ENCODE results near the gene FAM241B. TPM values are rescaled to one million over a fixed set of nuclear protein-coding genes. Genes with fewer than 3 reads are reported as not detected.

The FAM241B gene
- total and polyA plus RNA-seq, 10 donors = 0.77 to 3.2 (median 1.8) TPM

GRCh38 chr10:69657430-69657829 lies 27.4 kb downstream of the FAM241B start:
- TF ChIP-seq POLR2AphosphoS5 (IDR thresholded peaks at IDR 0.05) (no peak), CTCF (IDR thresholded peaks at IDR 0.05 in 8 of 11, conservative IDR thresholded peaks at IDR 0.05 in 3 of 11) (no peak), POLR2A (IDR thresholded peaks at IDR 0.05) (no peak)
- Histone ChIP-seq H3K9me3 (peaks cover 0 to 6% (median 0%) of the 10 kb centered on the region in 8 donors), H3K27me3 (replicated peaks in 1 of 7) (peaks cover 0 to 68% (median 0%) of the 10 kb centered on the region in 7 donors), H3K27ac (no peak overlapping the region), H3K4me1 (no peaks in the 10 kb centered on the region), H3K4me3 (no peak overlapping the region), H3K36me3 (no peaks in the 10 kb centered on the region)
- intact Hi-C loops (cut with DNase I; ENCODE audit: low total_unique reads) = no loop called here
- DNase-seq = peak; percentile 39
- 43 to 53% (median 48%) methylated on average over 8 of the region's 8 CpGs for WGBS, 5 donors

GRCh38 chr10:69657866-69658265 lies 27.8 kb downstream of the FAM241B start:
- Histone ChIP-seq H3K27me3 (replicated peaks in 1 of 7) (peaks cover 0 to 65% (median 0%) of the 10 kb centered on the region in 7 donors), H3K27ac (no peak overlapping the region), H3K4me1 (no peaks in the 10 kb centered on the region), H3K9me3 (peaks cover 0 to 5% (median 0%) of the 10 kb centered on the region in 8 donors), H3K36me3 (no peaks in the 10 kb centered on the region), H3K4me3 (no peak overlapping the region)
- WGBS, 5 donors = 74 to 90% (median 84%) methylated on average over 7 to 10 of the region's 10 CpGs
- TF ChIP-seq CTCF (IDR thresholded peaks at IDR 0.05 in 8 of 11, conservative IDR thresholded peaks at IDR 0.05 in 3 of 11) (no peak), POLR2AphosphoS5 (IDR thresholded peaks at IDR 0.05) (no peak)
- peak; percentile 47 for DNase-seq
- intact Hi-C loops (cut with DNase I; ENCODE audit: low total_unique reads) = no loop called here

GRCh38 chr10:69659241-69660038 lies 29.4 kb downstream of the FAM241B start:
- peaks cover 0 to 57% (median 0%) of the 10 kb centered on the region in 7 donors for H3K27me3 ChIP-seq (replicated peaks in 1 of 7)
- no peak overlapping the region for H3K27ac ChIP-seq
- H3K4me3 ChIP-seq = no peak overlapping the region
- WGBS, 5 donors = 62 to 75% (median 73%) methylated on average over 13 of the region's 13 CpGs
- no peaks in the 10 kb centered on the region for H3K9me3 ChIP-seq
- TF ChIP-seq CTCF (IDR thresholded peaks at IDR 0.05 in 8 of 11, conservative IDR thresholded peaks at IDR 0.05 in 3 of 11) (no peak), POLR2AphosphoS5 (IDR thresholded peaks at IDR 0.05) (no peak), POLR2A (IDR thresholded peaks at IDR 0.05) (no peak)
- no peaks in the 10 kb centered on the region for H3K4me1 ChIP-seq
- intact Hi-C loops (cut with DNase I; ENCODE audit: low total_unique reads) = no loop called here
- DNase-seq = peak; percentile 19
- H3K36me3 ChIP-seq = no peaks in the 10 kb centered on the region

- no peaks in the 10 kb centered on the region for H3K36me3 ChIP-seq
- H3K9me3 ChIP-seq = no peaks in the 10 kb centered on the region
- TF ChIP-seq POLR2A (IDR thresholded peaks at IDR 0.05) (no peak), CTCF (IDR thresholded peaks at IDR 0.05 in 8 of 11, conservative IDR thresholded peaks at IDR 0.05 in 3 of 11) (no peak), POLR2AphosphoS5 (IDR thresholded peaks at IDR 0.05) (no peak)
- DNase-seq = peak; percentile 38
- H3K4me1 ChIP-seq = no peaks in the 10 kb centered on the region
- peaks cover 0 to 54% (median 0%) of the 10 kb centered on the region in 7 donors for H3K27me3 ChIP-seq (replicated peaks in 1 of 7)
- intact Hi-C loops (cut with DNase I; ENCODE audit: low total_unique reads) = no loop called here
- WGBS, 5 donors = 63 to 94% (median 77%) methylated on average over 1 to 6 of the region's 6 CpGs
- no peak overlapping the region for H3K27ac ChIP-seq
- H3K4me3 ChIP-seq = no peak overlapping the region
Observed at GRCh38 chr10:69660296-69660695, 30.2 kb downstream of the FAM241B start.

Measured in spleen (tissue), 11 donors.